Tibial artery (tissue), 4 donors: ENCODE data around the gene FTCDNL1.

Source experiments
- DNase-seq, 2 donors: peaks; one replicate each; pipeline ENCODE4 v3.0.0-alpha.2; 2019
- H3K27ac ChIP-seq, 2 donors: fragments of 200-600 bp; sonication (generic) in 1 of 2; 1 replicate in 1 of 2; 2 replicates in 1 of 2; pipeline ENCODE4 v1.5.1; 2018 to 2019; ENCODE audit warnings: mild to moderate bottlenecking in 1 of 2
- H3K27me3 ChIP-seq, 2 donors: fragments of 200-600 bp; sonication (generic) in 1 of 2; one replicate each; pipeline versions ENCODE4 v1.5.1 to v1.6.0; 2016 to 2019
- H3K36me3 ChIP-seq, 3 donors: fragments of 200-600 bp; sonication (generic) in 2 of 3; one replicate each; pipeline ENCODE4 v1.5.1; 2016 to 2019; ENCODE audit warnings: mild to moderate bottlenecking in 2 of 3
- H3K4me1 ChIP-seq, 4 donors: fragments of 200-600 bp; sonication (generic) in 2 of 4; 1 replicate in 3 of 4; 2 replicates in 1 of 4; pipeline ENCODE4 v1.5.1; 2016 to 2019
- H3K4me3 ChIP-seq, 2 donors: fragments of 200-600 bp; sonication (generic) in 1 of 2; 1 replicate in 1 of 2; 2 replicates in 1 of 2; pipeline ENCODE4 v1.5.1; 2018 to 2019; ENCODE audit warnings: mild to moderate bottlenecking in 2 of 2
- H3K9me3 ChIP-seq, 3 donors: fragments of 200-600 bp; sonication (generic) in 1 of 3; one replicate each; pipeline ENCODE4 v1.5.1; 2016 to 2019
- intact Hi-C: fragments of 100-400 bp; cut with DNase I; formaldehyde crosslinking; loops from one replicate; pipeline ENCODE4 v1.15.0; 2023; ENCODE audit warnings: low total_unique reads
- TF ChIP-seq, protein P1 (sequence below), 2 experiments: fragments of 200-600 bp in 1 of 2; fragments of 450-650 bp in 1 of 2; IDR thresholded peaks; one replicate each; pipeline ENCODE4 v1.5.1; 2017 to 2019; ENCODE audit warnings: antibody characterized with exemption in 2 of 2, mild to moderate bottlenecking in 1 of 2, moderate library complexity in 1 of 2

Gene FTCDNL1

DNA sequence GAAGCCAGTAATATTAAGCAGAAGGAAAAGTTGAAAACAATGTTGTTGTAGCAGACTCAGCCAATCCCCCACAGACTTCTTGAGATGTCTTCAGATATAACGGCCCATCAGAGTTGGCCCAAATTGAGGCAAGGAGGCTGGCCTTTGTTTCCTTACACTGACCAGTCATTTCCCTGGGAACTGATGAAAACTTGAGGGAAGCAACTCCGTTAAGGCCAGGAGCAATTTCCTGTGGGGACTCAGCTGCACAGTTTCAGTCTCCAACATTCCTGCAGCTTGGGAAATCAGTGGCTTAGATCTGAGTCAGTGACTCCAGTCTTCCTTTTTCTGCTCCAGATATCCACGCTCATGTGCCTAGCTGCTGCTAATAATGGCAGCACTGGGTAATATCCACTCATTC is 75.7 kb downstream of the FTCDNL1 start:
- no peaks in the 10 kb centered on the region for H3K4me1 ChIP-seq
- intact Hi-C loops = no loop called here

DNA sequence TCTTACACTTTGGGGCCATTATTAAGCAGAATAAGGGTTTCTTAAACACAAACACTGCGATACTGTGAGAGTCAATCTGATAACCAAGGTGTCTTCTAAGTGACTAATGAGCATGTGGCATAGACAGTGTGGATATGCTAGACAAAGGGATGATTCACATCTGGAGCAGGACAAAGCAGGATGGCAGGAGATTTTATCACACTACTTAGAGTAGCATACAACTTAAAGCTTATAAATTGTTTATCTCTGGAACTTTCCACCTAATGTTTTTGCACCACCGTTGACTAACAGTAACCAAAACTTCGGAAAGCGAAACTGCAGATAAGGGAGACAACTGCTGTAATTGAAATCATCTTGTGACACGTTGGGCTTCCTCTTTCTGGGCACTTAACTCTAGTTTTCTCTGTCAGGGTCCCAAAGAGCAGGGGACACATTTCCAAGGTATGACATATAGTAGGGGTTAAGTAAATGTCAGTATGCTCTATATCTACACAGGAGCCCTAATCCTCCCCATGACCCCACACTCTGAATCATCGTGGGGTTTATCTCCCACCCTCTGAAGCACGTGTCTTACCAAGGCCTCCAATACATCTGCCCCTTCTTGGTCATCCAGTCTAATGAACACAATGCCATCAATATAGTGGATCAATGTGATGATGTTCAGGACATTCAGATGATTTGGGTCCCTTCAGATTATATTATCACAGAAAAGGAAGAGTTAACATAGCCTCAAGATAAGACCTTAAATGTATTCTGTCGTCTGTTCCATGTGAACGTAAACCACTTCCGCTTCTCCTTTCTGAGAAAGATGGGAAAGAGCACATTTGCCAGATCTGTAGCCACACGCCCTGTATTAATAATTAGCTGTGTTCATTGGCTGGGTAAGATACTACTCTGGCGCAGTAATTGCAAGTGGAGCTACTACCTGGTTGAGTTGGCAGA is 78.7 kb downstream of the FTCDNL1 start:
- H3K27me3 ChIP-seq = no peaks in the 10 kb centered on the region

More for the DNA sequence above, 75.7 kb downstream of the FTCDNL1 start:
- TF ChIP-seq, protein P1, sequence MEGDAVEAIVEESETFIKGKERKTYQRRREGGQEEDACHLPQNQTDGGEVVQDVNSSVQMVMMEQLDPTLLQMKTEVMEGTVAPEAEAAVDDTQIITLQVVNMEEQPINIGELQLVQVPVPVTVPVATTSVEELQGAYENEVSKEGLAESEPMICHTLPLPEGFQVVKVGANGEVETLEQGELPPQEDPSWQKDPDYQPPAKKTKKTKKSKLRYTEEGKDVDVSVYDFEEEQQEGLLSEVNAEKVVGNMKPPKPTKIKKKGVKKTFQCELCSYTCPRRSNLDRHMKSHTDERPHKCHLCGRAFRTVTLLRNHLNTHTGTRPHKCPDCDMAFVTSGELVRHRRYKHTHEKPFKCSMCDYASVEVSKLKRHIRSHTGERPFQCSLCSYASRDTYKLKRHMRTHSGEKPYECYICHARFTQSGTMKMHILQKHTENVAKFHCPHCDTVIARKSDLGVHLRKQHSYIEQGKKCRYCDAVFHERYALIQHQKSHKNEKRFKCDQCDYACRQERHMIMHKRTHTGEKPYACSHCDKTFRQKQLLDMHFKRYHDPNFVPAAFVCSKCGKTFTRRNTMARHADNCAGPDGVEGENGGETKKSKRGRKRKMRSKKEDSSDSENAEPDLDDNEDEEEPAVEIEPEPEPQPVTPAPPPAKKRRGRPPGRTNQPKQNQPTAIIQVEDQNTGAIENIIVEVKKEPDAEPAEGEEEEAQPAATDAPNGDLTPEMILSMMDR (IDR thresholded peaks at IDR 0.05) = no peak
- no peak for DNase-seq
- Histone ChIP-seq H3K9me3 (peaks cover 0 to 8% (median 0%) of the 10 kb centered on the region in 3 donors), H3K36me3 (no peaks in the 10 kb centered on the region), H3K27ac (no peak overlapping the region), H3K4me3 (no peak overlapping the region), H3K27me3 (no peaks in the 10 kb centered on the region)

DNA sequence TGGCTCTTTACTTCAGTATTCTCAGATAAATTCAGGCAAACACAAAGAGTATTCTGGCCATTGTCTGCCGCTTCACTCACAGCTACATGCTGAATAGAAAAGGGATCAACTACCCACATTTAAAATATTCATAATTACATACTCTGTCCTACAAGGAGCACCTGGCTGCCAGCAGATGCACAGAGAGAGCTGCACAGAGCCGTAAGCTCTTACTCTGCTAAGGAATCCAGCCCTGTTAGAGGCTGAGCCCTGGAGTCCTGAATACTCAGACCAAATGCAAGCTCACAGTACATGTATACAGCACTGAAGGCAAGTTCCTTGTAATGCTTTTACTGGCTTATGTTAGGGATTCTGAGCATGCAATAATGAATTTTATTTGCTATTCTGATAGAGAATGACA is 80.3 kb downstream of the FTCDNL1 start:
- Histone ChIP-seq H3K4me3 (no peak overlapping the region), H3K27me3 (no peaks in the 10 kb centered on the region), H3K9me3 (no peaks in the 10 kb centered on the region), H3K36me3 (no peaks in the 10 kb centered on the region), H3K27ac (no peak overlapping the region), H3K4me1 (no peaks in the 10 kb centered on the region)
- intact Hi-C loops = no loop called here
- TF ChIP-seq, protein P1 (IDR thresholded peaks at IDR 0.05) = no peak
- no peak for DNase-seq

More for the DNA sequence above, 78.7 kb downstream of the FTCDNL1 start:
- H3K27ac ChIP-seq = no peak overlapping the region
- TF ChIP-seq, protein P1 (IDR thresholded peaks at IDR 0.05) = no peak
- DNase-seq = no peak
- no peaks in the 10 kb centered on the region for H3K4me1 ChIP-seq
- intact Hi-C loops = no loop called here
- H3K4me3 ChIP-seq = no peak overlapping the region
- H3K9me3 ChIP-seq = no peaks in the 10 kb centered on the region
- H3K36me3 ChIP-seq = no peaks in the 10 kb centered on the region

- Histone ChIP-seq H3K36me3 (no peaks in the 10 kb centered on the region), H3K4me3 (no peak overlapping the region), H3K4me1 (no peaks in the 10 kb centered on the region), H3K27ac (no peak overlapping the region), H3K27me3 (no peaks in the 10 kb centered on the region), H3K9me3 (no peaks in the 10 kb centered on the region)
- DNase-seq = no peak
- TF ChIP-seq, protein P1 (IDR thresholded peaks at IDR 0.05) = no peak
- intact Hi-C loops = no loop called here
These were observed 85.3 kb downstream of the FTCDNL1 start for GRCh38 chr2:199765646-199766045.

DNA sequence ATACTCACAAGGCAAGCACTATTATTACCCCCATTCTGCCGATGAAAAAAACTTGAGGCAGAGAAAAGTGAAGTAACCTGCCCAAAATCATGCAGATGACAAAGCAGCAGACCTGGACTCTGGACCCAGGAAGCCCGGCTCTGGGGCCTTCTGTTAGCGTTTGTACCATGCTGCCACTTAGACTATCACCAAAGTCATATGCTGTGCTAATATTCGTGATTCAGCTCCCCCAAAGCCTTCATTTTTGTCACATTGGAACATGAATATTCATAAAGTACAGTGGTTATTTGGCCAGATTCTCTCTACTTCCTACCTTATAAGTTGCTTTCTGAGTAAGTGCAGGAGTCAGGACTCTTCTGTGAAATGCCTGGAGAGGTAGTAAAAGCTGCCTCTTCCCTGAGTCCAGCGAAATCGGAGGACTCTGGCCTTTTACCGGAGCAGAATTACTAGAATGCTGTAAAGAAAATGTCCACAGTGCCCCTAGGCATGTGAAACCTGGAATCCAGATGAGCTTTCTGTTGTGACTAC is 86.7 kb downstream of the FTCDNL1 start:
- no peaks in the 10 kb centered on the region for H3K27me3 ChIP-seq

More for the DNA sequence above, 86.7 kb downstream of the FTCDNL1 start:
- TF ChIP-seq, protein P1 (IDR thresholded peaks at IDR 0.05) = no peak
- H3K4me3 ChIP-seq = no peak overlapping the region
- no peak overlapping the region for H3K27ac ChIP-seq
- intact Hi-C loops = no loop called here
- H3K36me3 ChIP-seq = no peaks in the 10 kb centered on the region
- H3K4me1 ChIP-seq = no peaks in the 10 kb centered on the region
- DNase-seq = no peak
- H3K9me3 ChIP-seq = no peaks in the 10 kb centered on the region
